Measurements from ENCODE around the gene SLC27A5. TPM values are rescaled to one million over a fixed set of nuclear protein-coding genes. Genes with fewer than 3 reads are reported as not detected.

Gene SLC27A5
- total and polyA plus RNA-seq, 2 of the 13 experiments (the other 11 are each of a cell fraction or from before 2014, with no cell fraction given): 30.3 to 40.2 TPM

DNA sequence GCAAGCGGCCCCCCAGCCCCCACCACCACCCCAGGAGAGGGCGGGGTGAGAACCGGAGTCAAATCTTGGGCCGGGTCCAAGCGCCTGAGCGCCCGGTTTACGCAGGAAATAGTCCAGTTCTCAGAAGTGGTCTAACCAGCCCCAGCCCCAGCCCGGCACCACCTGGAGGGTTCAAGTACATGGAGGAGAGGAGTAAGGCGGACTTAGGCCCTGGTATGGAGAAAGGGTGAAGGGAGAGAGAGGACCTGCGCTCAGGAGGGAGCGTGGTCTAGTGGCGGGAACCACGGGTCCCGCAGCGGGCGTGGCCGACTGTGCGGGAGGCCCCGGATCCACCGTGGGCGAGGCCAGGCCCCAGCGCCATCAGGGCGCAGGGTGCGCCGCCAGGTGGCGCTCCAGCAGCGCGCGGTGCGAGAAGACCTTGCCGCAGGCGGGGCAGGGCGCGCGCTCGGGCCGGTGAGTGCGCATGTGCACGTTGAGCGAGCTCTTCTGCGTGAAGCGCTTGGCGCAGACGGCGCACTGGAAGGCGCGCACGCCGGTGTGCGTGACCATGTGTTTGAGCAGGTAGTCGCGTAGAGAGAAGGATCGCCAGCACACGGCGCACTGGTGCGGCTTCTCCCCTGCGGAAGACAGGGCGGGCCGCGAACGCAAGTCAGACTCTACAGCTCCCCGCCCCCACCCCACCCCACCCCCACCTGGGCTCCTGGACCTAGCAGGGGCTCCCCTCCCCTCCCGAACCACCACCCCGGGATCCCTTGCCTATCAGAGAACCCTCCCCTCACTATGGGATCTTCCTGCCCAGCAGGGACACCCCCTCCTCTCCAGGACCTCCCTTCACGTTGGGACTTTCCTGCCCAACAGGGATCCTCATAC, 2.1 kb upstream of the SLC27A5 start:
- no peaks in the 10 kb centered on the region; a peak in 1 of 5 replicates for H3K27me3 ChIP-seq (ENCODE audit: control insufficient read depth in 1 of 2, insufficient read depth in 2 of 2, low read length in 2 of 2)
- peak; percentile 88 for DNase-seq (ENCODE audit: low spot score)
- peak overlapping the region; percentile 79 for H3K27ac ChIP-seq (ENCODE audit: extremely low read length, insufficient read depth, low read length)
- H3K9me3 ChIP-seq (ENCODE audit: low read length): no peaks in the 10 kb centered on the region
- in situ Hi-C loops (cut with HindIII; ENCODE audit: extremely low pct_ligation_motif_present, low pct_unique_long_range_greater_than_20kb): no loop called here
- peak; percentile 63 for FAIRE-seq
- ChIA-PET CTCF (ENCODE audit: low intra/inter-chr PET ratio, low total read pairs) (no interaction called here), POLR2A (interaction anchor here (0.6 to 5.8 kb wide), 19 partner anchors 9 to 187 kb away, joined by 3 to 44 read pairs (median 4); partner anchors contain the start of genes CHMP2A, TRIM28, UBE2M and ZNF324)
- no peaks in the 10 kb centered on the region for H4K20me1 ChIP-seq (ENCODE audit: insufficient read depth, low read length)
- peak overlapping the region; percentile 80 for H3K9ac ChIP-seq (ENCODE audit: insufficient read depth, low read depth, low read length)
- peak overlapping the region; percentile 36 to 81 (median 69) for H3K4me3 ChIP-seq (replicated peaks in 1 of 3; ENCODE audit: insufficient read depth in 1 of 3, low read depth in 2 of 3, low read length in 3 of 3)
- 72% methylated on average over 9 of the region's 66 CpGs for WGBS (ENCODE audit: low lambda C conversion rate)
- no peak overlapping the region for H2AFZ ChIP-seq (ENCODE audit: low read length)
- peaks cover 25% of the 10 kb centered on the region for H3K79me2 ChIP-seq (ENCODE audit: insufficient read depth, low read length)
- BruUV-seq (replicated peaks): no TSS peak
- H3K4me1 ChIP-seq (ENCODE audit: insufficient read depth, low read length): peaks cover 73% of the 10 kb centered on the region
- ATAC-seq: peak; percentile 59
- H3K4me2 ChIP-seq (ENCODE audit: low read depth, low read length): peak overlapping the region; percentile 100
- peaks cover 5 to 6% of the 10 kb centered on the region in 2 experiments; a peak in 4 of 5 replicates for H3K36me3 ChIP-seq (replicated peaks in 1 of 2; ENCODE audit: control insufficient read depth in 1 of 2, insufficient read depth in 2 of 2, low read length in 2 of 2)
- intact Hi-C loops (cut with micrococcal nuclease; ENCODE audit: unreplicated experiment): no loop called here
- TF ChIP-seq GMEB1 (CRISPR knock-in tag; IDR thresholded peaks at IDR 0.05; ENCODE audit: borderline replicate concordance) (peak; percentile 96), ZNF841 (CRISPR knock-in tag; IDR thresholded peaks at IDR 0.05; ENCODE audit: borderline replicate concordance) (no peak), ZNF687 (CRISPR knock-in tag; IDR thresholded peaks at IDR 0.05) (peak; percentile 95), ZNF33A (CRISPR knock-in tag; IDR thresholded peaks at IDR 0.05; ENCODE audit: borderline replicate concordance) (no peak), ZNF616 (CRISPR knock-in tag; IDR thresholded peaks at IDR 0.05; ENCODE audit: low read depth) (peak; percentile 69), HNRNPK (IDR thresholded peaks at IDR 0.05; ENCODE audit: low read depth, low read length, poor library complexity, severe bottlenecking) (peak; percentile 91), SIN3A (IDR thresholded peaks at IDR 0.05; ENCODE audit: borderline replicate concordance, low read depth, low read length) (no peak), ZSCAN29 (CRISPR knock-in tag; conservative IDR thresholded peaks at IDR 0.05) (peak; percentile 85; the same call in 1 of the 2 replicates), ZBTB1 (CRISPR knock-in tag; IDR thresholded peaks at IDR 0.05; ENCODE audit: borderline replicate concordance) (no peak; the same call in 1 of the 2 replicates), ATAD3A (CRISPR knock-in tag; IDR thresholded peaks at IDR 0.05) (no peak), ZNF562 (CRISPR knock-in tag; IDR thresholded peaks at IDR 0.05; ENCODE audit: borderline replicate concordance) (no peak), AGO2 (optimal IDR thresholded peaks at IDR 0.05; ENCODE audit: low read depth, low read length) (peak; percentile 95), ZNF124 (CRISPR knock-in tag; IDR thresholded peaks at IDR 0.05) (no peak), HOXA7 (CRISPR knock-in tag; IDR thresholded peaks at IDR 0.05) (no peak), IKZF4 (CRISPR knock-in tag; IDR thresholded peaks at IDR 0.05; ENCODE audit: borderline replicate concordance, low read depth, not compliant biosample characterization) (no peak)

Data from HepG2 (cell line).